Stimulated activated CD4-positive, alpha-beta T cell treated with anti-CD3 and anti-CD28 coated beads, Interleukin-12 subunit alpha, Interleukin-12 subunit beta, amount 100 ng/mL, for 24 hours (primary cell): ENCODE results near the gene SUB1.
"Not testable (repeated sequence)": the region's sequence is repeated elsewhere in the genome, so short reads cannot be mapped to it uniquely, and the experiment has no call there.

Experiments used
- DNase-seq, 2 experiments: peaks; one replicate each; pipeline ENCODE4 v3.0.0-alpha.2; 2020; ENCODE audit warnings: low read depth in 2 of 2

Gene SUB1

DNA sequence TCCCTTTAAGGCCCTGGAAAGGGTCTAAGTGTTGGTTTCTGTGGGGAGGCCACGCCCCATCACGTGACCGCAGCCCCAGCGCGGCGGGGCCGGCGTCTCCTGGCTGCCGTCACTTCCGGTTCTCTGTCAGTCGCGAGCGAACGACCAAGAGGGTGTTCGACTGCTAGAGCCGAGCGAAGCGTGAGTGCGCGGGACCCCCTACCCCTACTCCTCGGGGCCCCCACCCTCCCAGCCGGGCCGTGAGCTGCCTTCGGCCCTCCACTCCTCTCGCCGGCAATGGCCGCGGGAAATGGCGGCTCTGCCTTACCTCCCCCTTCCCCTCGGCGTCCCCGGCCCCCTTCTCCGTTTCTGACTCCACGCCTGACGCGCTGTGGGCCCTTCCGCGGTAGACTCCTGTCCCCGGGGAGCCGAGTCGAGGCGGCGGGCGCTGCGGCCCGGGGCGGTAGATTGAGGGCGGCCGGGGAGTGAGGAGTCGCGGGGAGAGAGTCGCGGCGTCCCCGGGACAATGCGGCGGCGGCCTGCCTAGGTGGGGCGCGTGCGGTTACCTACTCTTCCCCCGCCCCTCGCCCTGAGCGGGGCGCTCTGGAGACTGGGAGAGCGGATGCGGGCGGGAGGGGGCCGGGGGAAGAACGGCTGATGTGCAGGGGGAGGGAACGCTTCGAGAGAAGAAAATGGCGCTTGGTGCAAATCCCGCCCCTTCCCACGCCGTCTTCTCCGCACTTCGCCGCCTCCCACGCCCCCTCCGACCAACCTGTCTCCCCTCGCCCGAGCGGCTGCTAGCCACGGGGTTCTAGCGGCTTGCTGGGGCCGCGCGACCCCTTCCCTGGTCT lies at the start of gene SUB1:
TSS of gene SUB1 (plus strand) at position 112 of the 830 bp plus-strand sequence. CDS start 2,956 bp downstream, outside the sequence.
- DNase-seq: peak; percentile 84 to 87

DNA sequence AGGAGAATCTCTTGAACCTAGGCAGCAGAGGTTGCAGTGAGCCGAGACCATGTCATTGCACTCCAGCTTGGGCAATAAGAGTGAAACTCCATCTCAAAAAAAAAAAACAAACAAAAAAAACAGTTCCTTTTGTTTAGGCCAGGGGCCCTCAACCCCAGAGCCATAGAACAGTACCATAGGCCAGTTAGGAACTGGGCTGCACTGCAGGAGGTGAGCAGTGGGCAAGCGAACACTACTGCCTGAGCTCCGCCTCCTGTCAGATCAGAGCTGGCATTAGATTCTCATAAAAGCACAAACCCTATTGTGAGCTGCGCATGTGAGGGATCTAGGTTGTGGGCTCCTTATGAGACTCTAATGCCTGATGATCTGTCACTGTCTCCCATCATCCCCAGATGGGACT lies 49.1 kb upstream of the SUB1 start:
- DNase-seq: no peak

DNA sequence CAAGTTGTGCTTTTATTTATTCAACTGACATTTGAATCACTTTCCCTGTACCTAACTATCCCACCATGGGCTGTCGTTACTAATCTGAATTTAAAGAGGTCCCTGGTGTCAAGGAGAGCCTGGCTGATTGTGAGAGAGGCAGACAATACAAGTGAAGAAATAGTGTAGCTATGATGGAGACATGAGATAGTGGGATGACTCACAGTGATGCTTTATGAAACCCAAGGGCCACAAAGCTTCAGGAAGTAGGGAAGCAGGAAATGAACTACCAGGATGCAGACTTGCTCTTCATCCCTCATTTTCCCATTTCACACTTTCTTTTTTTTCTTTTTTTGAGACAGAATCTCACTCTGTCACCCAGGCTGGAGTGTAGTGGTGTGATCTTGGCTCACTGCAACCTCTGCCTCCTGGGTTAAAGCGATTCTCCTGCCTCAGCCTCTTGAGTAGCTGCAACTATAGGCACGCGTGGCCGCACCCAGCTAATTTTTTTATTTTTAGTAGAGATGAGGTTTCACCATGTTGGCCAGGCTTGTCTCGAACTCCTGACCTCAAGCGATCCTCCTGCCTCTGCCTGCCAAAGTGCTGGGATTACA lies 47.8 kb upstream of the SUB1 start:
- DNase-seq: not testable (repeated sequence)

DNA sequence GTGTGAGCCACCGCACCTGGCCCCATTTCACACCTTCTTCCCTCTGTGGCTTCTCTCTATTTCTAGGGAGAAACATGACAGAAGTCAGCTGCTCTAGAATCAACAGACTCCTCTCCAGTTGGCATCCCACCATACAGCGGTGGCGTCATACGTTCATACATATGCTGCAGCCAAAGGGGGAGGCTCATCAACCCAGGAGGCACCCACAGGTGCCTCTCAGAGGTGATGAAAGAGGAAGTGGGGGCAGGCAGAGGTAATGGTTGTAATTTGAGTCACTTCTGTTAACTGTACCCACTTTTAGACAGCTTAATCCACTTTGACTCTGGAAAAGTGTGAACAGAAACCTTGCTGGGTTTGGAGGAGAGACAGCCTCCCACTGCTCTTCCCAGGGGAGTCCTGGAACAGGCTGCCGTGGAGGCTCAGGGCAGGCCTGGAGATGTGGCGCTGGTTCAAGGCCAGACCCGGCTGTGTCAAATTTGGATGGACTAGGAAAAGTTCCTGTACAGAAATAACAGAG lies 47.3 kb upstream of the SUB1 start:
- peak in 1 of 2 experiments; percentile 27 for DNase-seq

DNA sequence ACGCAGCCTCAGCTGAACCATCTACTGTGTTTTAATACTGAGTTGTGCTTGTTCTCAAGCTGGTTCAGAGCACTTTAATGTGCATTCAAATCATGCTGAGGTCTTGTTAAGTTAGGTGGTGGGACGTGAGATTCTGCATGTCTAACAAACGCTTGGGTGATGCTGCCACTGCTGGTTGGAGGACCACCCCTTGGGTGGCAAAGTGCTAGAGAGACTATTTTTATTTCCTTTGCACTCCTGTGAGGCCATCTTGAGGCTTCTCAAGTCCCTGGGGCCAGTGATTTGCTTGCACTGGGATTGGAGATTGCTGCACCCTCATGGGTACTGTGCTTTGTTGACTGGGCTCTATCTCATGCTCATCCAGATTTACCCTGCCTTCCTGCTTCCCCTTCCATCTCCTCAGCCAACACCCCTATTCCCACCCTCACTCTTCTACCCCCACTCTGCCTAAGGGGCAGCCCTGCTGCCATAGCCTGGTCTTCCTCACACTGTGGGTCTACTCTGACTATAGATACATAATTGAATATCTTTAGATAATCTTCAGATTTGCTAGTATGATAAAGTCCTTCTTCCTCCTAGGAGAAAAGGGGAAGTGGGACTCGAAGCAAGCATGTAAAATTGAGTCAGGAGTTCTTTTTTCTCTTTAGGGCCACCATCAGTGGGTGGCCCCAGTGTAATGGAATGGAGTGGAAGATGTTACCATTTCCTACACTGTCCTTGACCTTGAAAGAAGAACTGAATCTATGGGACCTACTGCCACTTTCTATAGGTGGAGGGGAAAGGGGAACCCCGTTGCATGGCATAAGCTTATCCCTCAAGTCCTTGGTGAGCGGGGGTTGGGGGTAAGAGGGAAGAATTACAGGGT lies 45.1 kb upstream of the SUB1 start:
- DNase-seq: no peak

DNA sequence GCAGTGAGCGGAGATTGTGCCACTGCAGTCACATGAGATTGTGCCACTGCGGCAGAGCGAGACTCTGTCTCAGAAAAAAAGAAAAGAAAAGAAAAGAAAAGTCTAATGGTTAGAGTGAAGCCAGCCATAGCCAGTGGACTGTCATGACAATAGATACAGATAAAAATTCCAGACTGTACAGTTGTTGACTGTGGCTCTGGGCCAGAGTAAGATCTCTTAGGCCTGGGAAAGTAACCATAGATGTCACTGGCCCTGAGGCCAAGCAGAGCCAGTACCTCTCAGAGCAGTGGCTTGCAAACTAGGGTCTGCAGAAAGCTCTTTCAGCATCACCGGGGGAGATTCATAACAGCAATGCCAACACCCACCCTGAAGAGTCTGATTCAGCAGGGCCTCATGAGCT lies 44.1 kb upstream of the SUB1 start:
- no peak for DNase-seq

DNA sequence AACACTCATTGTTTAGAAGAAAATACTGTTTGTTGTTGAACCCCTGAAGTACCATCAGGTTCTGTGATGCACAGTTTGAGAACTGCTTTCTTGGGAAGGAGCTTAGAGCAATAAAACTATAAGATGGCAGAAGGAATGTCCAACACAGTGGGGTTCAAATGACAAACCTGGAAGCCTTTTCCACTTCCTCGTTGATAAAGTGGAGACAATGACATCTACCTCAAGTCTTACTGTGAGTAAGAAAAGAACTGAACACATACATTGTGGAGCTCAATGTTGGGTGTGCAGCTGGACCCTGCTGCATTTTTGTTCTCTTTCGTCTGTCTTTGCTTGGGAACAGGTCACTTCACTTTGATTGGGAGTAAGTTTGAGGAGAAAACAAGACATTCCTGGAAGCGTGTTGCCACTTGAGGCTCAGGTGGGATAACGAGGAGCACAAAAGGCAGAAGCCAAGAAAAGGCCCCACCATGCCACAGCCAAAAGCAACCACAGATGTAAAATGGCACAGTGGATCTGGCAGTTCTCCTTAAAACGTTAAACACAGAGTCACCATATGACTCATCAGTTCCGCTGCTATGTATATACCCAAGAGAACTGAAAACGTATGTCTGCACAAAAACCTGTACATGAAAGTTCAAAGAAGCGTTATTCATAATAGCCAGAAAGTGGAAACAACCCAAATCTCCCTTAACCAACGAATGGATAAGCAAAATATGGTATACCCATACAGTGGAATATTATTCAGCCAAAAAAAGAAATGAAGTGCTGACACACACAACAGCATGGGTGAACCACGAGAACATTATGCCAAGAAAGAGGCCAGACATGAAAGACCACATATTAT lies 42.9 kb upstream of the SUB1 start:
- DNase-seq: no peak

DNA sequence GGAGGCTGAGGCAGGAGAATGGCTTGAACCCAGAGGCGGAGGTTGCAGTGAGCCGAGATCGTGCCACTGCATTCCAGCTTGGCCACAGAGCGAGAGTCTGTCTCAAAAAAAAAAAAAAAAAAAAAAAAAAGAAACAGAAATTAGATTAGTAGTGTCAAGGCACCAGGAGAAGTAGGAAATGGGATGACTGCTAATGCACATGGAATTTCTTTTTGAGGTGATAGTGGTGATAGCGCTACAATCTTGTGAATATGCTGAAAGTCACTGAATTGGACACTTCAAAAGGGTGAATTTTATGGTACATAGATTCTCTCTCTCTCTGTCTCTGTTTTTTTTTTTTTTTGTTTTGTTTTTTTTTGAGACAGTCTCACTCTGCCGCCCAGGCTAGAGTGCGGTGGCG lies 42.1 kb upstream of the SUB1 start:
- DNase-seq: no peak

DNA sequence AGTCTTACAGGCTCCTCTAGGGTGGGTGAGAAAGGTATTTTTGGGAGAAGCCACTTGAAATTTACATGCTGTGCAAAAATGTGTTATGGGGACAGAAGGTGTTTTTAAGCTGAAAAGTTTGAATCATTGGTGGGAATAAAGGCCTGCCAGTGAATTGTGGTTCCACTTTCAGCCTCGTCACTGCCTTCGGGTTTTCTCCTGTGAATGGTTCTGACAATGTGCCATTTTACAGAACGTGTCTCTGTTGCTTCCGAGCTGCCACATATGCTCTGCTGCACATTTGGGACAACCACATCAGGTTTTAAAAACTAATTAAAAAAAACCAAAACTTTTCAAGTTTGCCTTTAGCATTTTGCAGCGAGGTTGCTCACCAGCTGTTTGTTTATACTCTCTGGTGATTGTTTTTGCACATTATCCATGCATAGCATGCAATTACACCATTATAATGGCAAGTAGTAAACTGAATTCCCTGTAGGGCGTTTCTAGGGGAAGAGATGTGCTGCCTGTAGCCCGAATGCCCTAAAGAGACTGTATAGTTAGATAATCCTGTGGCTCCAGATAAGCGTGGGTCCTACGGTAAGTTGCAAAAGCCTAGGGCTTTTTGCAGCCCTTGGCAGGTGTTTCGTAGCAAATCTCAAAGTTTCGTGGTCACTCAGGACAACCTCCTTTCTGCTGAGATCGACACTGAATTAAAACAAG lies 40.1 kb upstream of the SUB1 start:
- no peak for DNase-seq

DNA sequence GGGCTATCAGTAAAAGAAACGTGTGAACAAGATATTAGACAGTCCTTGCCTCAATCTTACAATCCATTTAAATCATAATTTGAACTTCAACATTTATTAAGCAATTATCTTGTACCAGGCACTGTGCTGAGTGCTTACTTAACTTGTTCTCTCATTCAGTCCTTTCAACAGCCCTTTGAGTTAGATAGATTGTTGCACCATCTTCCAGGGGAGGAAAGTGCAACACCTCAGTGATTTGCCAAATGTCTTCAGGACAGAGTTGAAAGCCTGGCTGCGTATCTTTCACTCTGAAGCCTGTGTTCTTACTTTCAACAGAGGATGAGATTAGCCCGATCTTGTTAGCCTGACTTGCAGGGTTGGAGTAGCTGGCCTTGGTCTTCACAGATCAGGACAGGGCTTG lies 34.2 kb upstream of the SUB1 start:
- DNase-seq: no peak

DNA sequence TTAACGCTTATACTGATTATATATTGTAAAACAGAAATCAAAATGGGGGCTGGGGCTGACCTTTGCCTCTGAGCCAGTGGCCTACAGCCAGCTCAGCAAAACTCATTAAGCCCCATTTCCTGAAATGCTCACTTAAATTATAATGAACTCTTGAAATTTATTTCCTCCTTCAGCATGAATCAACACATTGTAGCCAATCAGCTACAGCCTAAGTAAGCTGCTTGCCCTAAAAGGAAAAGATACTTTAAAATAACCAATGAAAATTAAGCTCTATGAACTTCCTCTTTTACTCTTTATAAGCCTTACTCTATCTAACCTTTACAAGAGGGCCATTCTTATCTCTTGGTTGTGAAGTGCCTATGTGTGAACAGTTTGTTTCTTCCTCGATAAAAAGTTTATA lies 33.5 kb upstream of the SUB1 start:
- DNase-seq: no peak

DNA sequence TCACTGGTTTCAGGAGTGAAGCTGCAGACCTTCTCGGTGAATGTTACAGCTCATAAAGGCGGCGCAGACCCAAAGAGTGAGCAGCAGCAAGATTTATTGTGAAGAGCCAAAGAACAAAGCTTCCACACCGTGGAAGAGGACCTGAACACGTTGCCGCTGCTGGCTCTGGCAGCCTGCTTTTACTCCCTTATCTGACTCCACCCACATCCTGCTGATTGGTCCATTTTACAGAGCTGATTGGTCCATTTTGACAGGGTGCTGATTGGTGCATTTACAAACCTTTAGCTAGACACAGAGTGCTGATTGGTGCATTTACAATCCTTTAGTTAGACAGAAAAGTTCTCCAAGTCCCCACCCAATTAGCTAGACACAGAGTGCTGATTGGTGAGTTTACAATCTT lies 32.9 kb upstream of the SUB1 start:
- not testable (repeated sequence) for DNase-seq

DNA sequence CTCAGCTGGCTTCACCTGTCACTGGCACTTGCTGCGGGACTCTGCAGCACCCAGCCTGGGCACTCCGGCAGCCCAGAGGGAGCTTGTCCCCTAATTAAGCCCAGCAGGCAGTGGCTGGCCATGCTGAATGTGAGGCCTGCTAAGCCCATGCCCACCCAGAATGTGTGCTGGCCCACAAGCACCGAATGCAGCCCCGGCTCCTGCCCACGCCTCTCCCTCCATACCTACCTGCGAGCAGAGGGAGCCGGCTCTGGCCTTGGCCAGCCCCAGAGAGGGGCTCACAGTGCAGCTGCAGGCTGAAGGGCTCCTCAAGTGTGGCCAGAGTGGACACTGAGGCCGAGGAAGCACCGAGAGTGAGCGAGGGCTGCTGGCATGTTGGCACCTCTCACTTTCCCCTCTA lies 32.4 kb upstream of the SUB1 start:
- DNase-seq: no peak

DNA sequence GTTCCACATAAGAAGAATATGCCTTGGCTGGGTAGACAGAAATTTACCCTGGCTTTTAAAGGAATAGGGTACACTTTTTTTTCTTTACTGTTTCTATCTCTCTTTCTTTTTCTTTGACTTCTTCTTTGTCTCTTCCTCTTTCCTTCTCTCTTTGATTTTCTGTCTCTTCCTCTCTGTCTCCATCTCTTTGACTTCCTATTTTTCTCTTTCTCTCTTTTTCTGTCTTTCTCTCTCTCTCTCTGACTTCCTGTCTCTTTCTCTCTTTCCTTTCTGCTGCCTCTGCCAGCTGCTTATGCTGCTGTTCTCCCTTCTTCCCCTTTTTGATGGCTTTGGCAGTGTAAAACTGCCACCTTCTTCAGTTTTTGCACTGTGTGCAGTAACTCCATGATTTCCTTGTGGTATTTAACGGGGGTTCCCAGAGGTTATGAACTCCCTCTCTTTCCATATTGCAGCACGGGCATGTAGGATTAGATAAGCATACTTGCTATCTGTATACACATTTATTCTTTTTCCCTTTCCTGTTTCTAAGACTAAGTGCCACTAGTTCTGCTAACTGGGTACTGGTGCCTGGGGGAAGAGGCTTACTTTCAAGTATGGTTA lies 31.1 kb upstream of the SUB1 start:
- DNase-seq: not testable (repeated sequence)

DNA sequence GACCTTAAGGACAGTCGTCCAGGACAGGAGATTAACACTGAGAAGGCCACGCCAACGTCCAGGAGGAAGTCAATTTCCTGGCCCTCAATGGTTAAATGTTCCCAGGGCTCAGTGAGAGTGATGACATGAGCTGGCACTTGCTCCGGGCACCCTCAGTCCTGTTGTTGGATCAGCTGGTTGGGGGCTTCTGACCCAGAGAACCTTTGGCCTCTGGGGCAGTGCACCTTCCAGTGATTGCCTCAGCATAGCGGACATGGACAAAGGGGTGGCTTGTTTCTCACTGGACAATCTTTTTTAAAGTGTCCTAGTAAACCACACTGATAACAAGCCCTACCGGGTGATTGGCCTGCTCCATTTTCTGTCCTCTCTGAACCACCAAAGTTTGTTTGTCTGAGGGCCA lies 28.8 kb upstream of the SUB1 start:
- DNase-seq: not testable (repeated sequence)

DNA sequence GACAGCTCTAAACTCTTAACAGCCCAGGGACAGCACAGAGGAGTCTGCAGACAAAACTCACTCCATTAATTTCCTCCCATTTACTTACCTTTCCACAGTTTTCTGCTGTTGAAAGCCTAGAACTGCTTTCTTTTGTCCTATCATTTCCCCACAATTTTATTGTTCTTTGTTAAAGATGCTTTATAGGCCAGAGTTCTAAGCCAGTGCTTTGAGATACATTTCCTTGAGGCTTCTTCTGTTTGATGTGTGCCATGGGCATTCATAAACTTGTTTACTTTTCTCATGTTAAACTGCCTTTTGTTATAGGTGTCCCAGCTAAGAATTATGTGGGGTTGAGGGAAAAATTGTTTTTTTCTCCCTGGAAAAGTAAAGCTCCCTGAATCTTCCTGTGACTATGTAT lies 25.9 kb upstream of the SUB1 start:
- no peak for DNase-seq

DNA sequence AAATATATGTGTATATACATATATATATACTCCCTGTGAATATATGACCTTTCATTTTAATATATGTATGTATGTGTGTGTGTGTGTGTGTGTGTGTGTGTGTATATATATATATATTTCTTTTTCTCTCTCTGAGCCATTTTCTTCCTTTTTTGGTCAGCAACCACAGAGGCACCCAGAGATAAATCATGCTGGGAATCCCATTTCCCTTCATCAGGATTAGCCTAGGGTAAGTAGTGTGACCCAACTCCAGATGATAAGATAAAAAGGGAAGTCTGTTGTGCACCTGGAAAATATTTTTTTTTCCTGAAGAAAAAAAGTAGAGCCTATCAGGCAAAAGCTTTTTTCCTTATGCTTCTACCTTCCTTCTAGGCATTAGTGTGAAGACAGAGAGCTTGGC lies 25.4 kb upstream of the SUB1 start:
- no peak for DNase-seq

DNA sequence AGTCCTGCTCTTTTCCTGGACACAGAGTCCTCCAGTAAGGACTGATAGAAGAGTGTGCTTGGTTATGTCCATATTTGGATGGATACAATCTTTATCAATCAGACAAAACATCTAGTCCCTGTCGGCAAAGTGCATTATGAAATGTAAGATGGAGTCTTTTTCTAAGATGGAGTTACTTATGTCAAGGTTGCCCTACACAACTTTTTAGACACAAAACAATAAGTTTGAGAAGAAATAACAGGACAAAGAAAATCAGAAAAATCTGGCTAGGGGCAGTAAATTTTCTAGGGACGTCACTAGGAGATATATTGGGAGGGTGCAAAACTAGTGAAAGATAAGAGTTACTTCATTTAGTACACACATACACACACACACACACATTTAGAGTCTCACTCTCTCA lies 23.3 kb upstream of the SUB1 start:
- DNase-seq: no peak

DNA sequence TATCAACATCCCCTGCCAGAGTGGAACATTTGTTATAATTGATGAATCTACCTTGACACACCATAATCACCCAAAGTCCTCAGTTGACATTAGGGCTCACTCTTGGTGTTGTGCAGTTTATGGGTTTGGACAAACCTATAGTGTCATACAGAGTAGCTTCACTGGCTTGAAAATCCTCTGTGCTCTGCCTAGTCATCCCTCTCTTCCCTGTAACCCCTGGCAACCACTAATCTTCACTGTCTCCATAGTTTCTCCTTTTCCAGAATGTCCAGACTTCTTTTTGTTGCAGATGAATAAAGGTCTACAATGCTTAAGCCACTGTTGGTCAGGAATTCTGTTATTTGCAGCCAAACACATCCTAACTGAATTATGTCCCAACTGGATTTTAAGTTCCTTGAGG lies 22.5 kb upstream of the SUB1 start:
- no peak for DNase-seq

DNA sequence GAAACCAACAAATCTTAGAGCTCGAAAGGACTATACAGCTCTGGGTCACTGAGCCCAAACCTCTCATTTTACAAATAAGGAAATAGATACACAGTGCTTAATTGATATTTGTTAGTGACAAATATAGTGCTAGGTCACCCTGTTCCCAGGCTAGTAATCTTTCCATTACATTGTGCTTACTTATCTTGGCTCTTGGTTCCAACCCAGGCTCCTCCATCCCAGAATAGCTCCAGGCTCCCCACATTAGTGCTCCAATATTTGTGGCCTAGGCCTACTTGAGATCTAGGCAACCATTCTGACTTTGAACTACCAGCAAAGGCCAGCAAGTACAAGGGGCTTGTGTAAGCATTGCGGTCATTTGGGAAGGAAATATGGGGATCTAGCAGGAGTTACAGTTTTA lies 21.7 kb upstream of the SUB1 start:
- DNase-seq: no peak
